Stimulated activated CD4-positive, alpha-beta T cell treated with anti-CD3 and anti-CD28 coated beads, Interleukin-4, amount 100 ng/mL, for 24 hours (primary cell): ENCODE measurements around the gene PGA5.
"Not testable (repeated sequence)": the region's sequence is repeated elsewhere in the genome, so short reads cannot be mapped to it uniquely, and the experiment has no call there.

ENCODE experiments used
- DNase-seq: peaks from one replicate; pipeline ENCODE4 v3.0.0-alpha.2; 2020

Gene PGA5

DNA sequence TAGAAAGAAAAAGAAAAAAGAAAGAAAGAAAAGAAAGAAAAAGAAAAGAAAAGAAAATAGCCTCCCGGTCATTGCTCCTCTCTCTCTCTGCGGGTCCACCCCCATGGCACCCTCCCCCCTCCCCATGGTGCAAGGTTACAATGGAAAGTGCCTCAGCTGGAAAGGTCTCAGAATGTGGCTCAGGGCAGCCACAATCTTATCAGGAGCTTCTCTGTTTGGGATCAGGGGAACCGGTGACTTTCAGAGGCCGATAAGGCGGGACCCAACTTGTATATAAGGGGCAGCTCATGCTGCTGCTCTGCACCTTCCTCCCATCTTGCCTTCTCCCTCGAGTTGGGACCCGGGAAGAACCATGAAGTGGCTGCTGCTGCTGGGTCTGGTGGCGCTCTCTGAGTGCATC, at the start of gene PGA5:
TSS of gene PGA5 (plus strand) at position 301 of the 400 bp plus-strand sequence. CDS start at position 353, 52 bp downstream.
- DNase-seq, result not testable (repeated sequence)

DNA sequence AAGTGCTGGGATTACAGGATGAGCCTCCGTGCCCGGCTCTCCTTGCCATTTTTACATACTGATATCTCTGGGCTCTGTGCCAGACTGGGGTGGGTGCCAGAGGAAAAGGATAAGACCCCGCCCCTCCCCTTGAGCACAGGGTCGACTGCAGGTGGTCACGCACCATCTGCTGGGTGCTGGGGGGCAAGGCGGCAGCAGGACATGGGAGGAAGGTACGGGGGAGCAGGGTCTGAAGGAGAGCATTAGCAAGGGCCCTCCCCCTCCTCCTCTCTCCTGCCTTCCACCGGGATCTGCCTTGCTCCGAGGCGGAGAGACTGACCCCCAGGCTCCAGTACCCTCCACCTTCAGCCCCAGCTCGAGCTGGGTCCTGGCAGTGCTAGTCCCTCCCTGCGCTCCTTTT, 47.4 kb upstream of the PGA5 start:
- DNase-seq, result no peak

DNA sequence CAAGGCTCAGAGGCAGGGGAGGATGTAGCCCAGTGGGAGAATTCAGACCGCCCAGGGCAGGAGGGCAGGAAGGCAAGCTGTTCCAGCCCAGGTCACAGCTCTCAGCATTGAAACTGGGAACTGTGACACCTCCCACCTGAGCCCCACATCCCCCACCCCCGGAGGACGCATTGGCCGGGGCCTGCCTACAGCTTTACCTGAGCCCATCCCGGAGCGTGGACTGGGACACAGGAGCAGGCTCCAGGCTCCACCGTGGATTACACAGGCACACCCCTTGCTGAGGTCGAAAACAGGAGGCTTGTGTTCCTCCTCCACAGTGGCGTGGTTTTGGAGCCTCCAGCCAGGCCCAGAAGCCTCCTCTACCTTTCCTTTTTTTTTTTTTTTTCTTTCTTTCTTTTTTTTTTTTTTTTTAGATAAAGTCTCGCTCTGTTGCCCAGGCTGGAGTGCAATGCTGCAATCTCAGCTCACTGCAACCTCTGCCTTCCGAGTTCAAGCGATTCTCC, 46.8 kb upstream of the PGA5 start:
- DNase-seq, result no peak

DNA sequence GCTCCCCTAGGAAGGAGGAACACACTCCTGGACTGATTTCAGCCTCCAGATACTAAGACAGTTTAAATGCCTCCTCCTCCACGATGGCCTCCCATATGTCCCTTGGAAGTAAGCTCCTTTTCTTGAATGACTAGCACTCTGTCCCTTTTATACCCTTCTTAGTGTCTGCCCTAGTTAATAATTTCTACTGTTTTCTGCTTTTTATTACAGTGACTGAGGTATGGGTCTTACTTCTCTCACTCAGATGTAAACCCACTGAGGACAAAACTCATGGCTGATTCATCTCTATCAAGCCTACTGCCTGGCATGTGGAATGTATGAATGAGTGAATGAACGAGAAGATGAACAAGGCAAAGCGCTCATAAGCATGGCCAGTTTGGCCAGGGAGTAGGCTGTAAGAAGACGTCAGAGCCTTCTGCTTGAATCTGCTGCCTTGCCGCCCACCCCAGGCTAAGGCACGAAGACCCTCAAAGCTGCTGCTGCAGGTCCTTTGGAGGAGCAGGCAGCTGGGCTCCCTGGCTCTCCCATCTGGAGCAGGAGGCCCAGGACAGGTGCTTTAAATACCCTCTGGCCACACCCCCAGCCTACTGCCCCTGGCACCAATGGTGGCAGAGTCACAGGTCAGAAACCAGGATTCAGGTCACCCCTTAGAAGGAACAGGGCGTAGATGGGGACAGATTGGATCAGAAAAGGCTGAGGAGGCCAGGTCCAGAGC, 45.8 kb upstream of the PGA5 start:
- no peak for DNase-seq

DNA sequence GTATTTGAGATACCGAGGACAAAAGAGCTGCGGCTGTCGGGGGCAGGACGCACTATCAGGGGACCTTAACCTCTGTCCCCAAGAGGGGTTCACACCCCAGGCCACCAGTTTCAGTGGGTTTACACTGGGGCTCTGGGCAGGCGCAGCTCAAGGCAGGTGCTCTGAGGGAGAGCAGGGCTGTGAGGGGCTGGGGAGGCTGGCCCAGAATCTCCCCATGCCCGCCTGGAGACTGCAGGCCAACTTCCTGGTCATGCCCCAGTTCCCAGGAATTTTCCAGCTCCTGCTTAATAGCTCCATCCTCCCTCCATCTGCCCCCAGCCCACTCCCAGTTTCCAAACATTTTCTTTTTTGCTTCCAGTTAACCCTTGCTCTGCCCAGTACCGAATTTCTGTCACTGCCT, 45.3 kb upstream of the PGA5 start:
- no peak for DNase-seq

DNA sequence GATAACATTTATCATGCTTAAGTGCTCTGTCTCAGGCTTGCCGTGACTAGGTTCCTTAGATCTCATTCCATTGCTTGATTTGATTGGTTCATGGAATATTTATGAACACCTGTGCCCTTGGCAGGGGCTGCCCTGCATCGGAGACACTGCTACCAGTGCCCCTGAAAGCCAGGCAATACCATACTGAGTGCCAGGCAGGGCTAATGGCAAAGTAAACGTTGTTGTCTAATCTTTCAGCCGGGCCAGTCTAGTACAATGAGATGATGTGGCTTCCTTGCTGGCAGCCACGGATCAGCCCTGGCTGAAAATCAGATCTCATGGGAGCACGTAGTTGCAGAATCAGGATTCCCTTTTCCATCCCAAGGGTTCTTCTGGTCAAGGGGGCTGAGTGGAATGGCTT, 42.6 kb upstream of the PGA5 start:
- DNase-seq, result no peak

DNA sequence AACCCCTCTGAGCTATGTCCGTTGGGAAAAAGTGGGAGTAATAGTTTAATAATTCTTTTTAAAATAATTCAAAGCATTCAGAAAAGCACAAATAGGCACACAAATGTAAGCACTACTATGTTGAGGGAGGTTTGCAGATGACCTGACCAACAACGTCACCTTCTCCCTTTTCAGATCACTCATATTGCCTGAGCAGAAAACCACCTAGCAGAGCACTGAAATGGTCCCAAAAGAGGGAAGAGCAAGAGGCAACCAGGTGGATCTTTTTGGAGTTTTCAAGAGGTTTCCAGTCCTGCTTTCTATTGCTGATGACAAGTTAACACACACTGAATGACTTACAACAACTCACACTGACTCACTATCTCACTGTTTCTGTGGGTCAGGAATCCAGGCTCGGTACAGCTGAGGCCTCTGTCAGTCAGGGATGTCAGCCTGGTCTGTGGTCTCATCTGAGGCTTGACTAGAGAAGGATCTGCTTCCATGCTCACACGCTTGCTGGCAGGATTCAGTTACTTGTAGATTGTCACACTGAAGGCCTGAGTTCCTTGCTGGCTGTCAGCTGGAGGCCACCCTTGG, 41.9 kb upstream of the PGA5 start:
- DNase-seq, result no peak

DNA sequence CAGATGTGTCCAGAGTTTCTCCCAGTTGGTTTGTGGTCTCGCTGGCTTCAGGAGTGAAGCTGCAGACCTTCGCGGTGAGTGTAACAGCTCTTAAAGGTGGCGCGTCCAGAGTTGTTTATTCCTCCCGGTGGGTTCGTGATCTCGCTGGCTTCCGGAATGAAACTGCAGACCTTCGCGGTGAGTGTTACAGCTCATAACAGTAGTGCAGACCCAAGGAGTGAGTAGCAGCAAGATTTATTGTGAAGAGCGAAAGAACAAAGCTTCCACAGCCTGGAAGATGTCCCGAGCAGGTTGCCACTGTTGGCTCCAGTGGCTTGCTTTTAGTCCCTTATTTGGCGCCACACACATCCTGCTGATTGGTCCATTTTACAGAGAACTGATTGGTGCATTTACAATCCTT, 39.5 kb upstream of the PGA5 start:
- no peak for DNase-seq

DNA sequence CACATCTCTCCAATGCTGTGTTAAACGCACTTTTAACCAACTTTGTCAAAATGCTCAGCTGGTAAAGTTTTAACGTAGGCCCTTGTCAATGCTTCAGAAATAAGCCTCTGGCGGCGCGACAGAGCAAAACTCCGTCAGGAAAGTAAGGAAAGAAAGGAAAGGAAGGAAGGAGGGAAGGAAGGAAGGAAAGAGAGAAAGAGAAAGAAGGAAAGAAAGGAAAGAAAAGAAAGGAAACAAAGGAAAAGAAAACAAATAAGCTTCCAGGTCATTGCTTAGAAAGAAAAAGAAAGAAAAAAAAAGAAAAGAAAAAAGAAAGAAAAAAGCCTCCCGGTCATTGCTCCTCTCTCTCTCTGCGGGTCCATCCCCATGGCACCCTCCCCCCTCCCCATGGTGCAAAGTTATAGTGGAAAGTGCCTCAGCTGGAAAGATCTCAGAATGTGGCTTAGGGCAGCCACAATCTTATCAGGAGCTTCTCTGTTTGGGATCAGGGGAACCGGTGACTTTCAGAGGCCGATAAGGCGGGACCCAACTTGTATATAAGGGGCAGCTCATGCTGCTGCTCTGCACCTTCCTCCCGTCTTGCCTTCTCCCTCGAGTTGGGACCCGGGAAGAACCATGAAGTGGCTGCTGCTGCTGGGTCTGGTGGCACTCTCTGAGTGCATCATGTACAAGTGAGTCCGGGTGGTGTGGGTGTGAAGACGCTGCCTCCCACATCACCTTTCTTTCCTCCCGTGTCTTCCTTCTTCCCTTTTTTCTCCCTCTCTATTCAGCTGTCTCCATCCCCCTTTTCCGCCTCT, 37.8 kb upstream of the PGA5 start, which contains the start of gene PGA3:
TSS of gene PGA3 (plus strand) at position 566 of the 797 bp plus-strand sequence. CDS start at position 616, 50 bp downstream.
- DNase-seq, result not testable (repeated sequence)

DNA sequence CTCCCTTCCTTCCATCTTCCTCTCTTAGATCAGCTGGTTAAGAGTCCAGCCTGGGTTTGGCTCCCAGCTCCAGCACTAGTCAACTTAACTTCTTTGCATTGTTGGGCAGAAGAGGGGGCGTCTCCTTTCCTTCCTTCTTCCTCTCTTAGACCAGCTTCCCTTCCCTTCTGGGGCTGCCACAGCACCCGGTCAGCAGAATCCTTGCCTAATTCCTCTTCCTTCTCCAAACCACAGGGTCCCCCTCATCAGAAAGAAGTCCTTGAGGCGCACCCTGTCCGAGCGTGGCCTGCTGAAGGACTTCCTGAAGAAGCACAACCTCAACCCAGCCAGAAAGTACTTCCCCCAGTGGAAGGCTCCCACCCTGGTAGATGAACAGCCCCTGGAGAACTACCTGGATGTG, 37.1 kb upstream of the PGA5 start:
- DNase-seq, result not testable (repeated sequence)

DNA sequence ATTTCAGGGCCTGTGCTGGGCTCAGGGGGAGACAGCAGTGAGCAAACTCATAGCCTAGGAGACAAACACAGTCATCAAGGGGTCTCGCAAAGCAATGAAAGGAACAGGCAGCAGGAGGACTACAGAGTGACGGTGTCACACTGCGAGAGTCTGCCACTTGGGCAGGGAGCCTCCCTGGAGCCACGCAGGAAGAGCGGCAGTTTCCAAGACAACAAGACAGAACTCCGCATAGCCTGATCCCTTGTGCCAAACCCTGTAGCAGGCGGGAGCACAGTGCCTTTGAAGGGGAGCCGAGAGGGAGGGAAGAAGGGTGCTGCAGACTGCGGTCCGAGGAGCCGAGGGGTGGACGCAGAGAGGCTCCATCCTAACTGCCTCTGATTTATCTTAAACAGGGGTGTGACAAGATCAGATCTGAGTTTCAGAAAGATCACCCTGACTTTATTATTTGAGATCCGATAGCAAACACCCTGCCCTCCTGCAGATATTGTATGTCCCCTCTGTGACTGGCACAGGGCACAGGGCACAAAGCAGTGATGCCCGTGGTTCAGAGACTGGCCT, 36.4 kb upstream of the PGA5 start:
- not testable (repeated sequence) for DNase-seq

DNA sequence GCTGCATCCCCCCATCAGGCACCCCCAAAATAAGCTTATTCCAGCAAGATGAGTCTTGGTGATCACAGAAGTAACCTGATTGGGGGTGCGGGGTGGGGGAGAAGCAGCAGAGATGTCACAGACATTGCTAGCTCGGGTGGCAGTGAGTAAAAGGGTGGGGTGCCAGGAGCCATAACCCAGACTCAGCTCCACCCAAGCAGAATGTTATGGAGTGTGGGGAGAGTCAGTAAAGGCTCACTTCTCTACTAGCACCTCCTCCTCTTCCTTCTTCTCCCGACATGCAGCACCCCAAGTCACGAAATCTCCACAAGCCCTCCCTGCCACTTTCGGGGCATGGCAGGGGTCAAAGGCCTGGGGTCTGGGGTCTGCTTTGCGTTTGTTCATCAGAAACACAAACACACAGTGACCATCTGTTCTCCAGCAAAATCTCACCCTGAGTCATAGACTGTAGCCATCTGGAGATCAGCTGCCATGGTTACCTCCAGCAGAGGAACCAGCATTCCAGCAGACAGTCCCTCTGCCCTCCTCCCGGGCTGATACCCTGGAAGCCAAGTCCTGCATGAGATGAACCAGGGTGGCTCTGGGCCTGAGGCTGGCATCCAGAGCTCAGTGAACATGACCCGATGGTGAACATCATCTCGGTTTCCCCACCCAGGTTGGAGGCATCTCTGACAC, 33.2 kb upstream of the PGA5 start:
- not testable (repeated sequence) for DNase-seq

DNA sequence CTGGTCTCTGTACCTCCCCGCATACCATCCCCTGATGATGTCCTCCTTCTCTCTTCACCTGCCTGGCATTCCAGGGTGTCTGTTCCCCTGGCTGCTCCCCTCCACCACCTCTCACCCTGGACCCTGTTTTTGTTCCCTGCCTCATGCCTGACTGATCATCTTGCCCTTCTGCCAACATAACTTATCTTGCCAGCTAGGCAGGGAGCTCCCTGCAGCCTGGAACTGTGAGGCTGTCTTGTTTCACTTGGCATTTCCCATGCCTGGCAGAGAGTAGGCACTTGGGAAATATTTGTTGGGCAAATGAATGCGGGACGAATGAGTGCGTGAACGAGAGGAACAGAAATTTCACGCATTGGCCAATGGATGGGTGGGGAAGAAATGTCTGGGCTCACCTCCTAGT, 30.3 kb upstream of the PGA5 start:
- not testable (repeated sequence) for DNase-seq

DNA sequence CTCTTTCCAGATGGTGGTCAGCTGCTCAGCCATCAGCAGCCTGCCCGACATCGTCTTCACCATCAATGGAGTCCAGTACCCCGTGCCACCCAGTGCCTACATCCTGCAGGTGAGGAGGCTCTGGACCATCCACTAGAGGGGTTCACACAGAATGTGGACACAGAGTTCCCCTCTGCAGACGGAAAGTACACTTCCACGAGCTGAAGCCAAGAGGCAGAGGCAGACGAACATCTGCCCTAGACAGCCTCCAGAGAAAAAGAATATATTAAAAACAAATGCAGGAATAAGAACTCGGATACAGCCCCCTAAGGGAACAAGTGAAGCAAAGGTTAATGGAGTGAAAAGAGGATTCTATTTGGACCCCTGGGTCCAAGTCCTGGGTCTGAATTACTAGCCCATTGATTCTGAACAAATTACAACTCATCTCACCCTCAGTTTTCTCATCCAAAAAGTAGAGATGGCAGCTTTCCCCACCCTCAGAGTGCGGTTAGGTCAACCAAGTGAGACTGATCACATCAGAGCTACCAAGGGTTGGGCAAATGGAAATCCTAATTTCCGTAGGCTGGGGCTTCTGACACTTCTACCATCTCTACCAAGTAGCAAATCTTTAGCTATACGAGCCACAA, 29.5 kb upstream of the PGA5 start:
- not testable (repeated sequence) for DNase-seq

DNA sequence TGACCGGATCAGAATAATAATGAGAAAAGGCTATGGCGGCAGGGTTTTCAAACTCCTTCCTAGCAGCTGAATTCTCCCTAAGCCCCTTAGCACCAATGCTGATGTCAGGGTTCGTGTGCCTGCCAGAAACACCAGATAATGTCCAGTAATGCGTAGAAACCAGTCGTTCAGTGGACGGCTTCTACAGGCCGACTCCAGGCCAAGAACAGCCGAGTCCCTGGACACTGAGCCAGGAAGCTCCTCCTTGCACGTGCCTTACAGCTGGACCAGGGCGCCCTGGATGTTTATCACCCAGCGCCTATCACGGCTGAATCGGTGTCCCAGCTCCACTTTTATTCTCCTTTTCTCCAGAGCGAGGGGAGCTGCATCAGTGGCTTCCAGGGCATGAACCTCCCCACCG, 28.8 kb upstream of the PGA5 start:
- DNase-seq, result not testable (repeated sequence)

DNA sequence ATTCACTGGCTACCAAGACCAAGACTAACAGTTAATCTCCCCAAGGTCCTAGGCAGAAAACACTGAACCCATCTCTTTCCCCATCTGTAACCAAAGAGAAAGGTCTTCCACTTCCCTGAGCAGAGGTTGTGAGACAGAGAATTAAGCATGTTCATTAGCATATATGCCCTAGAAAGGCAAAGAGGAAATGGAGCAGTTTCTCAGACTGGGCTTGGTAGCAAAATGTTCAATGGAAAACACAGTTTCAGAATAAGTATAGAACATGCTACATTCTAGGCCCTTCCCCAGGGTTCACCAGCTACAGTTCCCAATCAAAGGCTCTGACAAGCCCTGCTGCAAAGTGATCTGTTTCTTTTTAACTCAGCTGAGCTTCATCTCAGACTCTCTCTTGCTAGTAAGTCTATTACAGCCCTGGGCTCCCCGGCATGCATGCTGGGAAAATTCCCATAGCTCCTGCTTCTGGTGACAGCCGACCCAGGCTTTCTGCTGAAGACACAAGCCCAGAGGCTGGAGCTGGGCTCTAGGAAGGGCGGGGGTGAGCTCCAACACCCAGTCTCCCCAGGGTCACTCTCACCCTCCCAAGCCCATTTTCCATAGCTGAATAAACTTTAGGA, 27.2 kb upstream of the PGA5 start:
- not testable (repeated sequence) for DNase-seq

DNA sequence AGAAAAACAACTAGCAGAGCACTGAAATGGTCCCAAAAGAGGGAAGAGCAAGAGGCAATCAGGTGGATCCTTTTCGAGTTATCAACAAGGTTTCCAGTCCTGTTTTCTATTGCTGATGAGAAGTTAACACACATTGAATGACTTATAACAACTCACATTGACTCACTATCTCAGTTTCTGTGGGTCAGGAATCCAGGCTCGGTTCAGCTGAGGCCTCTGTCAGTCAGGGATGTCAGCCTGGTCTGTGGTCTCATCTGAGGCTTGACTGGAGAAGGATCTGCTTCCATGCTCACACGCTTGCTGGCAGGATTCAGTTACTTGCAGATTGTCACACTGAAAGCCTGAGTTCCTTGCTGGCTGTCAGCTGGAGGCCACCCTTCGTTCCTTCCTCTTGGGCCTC, 22.7 kb upstream of the PGA5 start:
- not testable (repeated sequence) for DNase-seq

DNA sequence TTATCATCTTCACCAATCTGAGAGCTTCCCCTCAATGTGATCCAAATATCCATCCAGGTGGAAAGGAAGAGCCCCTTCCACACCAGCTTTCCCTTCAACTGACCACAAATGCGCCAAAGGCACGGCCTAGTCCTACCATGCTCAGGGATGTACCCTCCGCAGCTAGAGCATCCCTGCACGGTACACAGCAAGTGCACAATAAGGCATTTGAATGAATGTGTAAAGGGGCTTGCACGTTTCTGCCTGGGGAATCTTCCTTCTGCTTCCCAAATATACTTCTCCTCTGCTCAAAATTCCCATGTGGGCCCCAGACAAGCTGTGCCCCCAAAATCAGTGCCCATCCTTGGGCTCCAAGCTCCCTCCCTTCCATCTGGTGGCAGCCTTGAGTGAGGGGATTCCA, 22.0 kb upstream of the PGA5 start:
- DNase-seq, result not testable (repeated sequence)

DNA sequence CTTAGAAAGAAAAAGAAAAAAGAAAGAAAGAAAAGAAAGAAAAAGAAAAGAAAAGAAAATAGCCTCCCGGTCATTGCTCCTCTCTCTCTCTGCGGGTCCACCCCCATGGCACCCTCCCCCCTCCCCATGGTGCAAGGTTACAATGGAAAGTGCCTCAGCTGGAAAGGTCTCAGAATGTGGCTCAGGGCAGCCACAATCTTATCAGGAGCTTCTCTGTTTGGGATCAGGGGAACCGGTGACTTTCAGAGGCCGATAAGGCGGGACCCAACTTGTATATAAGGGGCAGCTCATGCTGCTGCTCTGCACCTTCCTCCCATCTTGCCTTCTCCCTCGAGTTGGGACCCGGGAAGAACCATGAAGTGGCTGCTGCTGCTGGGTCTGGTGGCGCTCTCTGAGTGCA, 18.9 kb upstream of the PGA5 start, which contains the start of gene PGA4:
TSS of gene PGA4 (plus strand) at position 301 of the 400 bp plus-strand sequence. CDS start at position 355, 54 bp downstream.
- DNase-seq, result not testable (repeated sequence)

DNA sequence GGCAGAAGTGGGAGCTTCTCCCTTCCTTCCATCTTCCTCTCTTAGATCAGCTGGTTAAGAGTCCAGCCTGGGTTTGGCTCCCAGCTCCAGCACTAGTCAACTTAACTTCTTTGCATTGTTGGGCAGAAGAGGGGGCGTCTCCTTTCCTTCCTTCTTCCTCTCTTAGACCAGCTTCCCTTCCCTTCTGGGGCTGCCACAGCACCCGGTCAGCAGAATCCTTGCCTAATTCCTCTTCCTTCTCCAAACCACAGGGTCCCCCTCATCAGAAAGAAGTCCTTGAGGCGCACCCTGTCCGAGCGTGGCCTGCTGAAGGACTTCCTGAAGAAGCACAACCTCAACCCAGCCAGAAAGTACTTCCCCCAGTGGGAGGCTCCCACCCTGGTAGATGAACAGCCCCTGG, 18.3 kb upstream of the PGA5 start:
- not testable (repeated sequence) for DNase-seq

DNA sequence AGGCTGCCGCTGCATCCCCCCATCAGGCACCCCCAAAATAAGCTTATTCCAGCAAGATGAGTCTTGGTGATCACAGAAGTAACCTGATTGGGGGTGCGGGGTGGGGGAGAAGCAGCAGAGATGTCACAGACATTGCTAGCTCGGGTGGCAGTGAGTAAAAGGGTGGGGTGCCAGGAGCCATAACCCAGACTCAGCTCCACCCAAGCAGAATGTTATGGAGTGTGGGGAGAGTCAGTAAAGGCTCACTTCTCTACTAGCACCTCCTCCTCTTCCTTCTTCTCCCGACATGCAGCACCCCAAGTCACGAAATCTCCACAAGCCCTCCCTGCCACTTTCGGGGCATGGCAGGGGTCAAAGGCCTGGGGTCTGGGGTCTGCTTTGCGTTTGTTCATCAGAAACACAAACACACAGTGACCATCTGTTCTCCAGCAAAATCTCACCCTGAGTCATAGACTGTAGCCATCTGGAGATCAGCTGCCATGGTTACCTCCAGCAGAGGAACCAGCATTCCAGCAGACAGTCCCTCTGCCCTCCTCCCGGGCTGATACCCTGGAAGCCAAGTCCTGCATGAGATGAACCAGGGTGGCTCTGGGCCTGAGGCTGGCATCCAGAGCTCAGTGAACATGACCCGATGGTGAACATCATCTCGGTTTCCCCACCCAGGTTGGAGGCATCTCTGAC, 14.4 kb upstream of the PGA5 start:
- not testable (repeated sequence) for DNase-seq
